ENCODE results near the gene FNIP1.
"Not testable (repeated sequence)": the region's sequence is repeated elsewhere in the genome, so short reads cannot be mapped to it uniquely, and the experiment has no call there.

Gene FNIP1

GRCh38 chr5:131796793-131797693 lies at the start of gene FNIP1:
FNIP1 (minus strand) TSS chr5:131797017; CDS start chr5:131796921, 96 bp downstream.
- in situ Hi-C loops (cut with HindIII; ENCODE audit: low pct_ligation_motif_present, low pct_unique_long_range_greater_than_20kb, low sequenced_read_pairs), result no loop called here
- peak; percentile 96 for DNase-seq

- in situ Hi-C loops (cut with HindIII; ENCODE audit: low pct_ligation_motif_present, low pct_unique_long_range_greater_than_20kb, low sequenced_read_pairs), result no loop called here
- no peak for DNase-seq
Measured at GRCh38 chr5:131846536-131846935, 49.7 kb upstream of the FNIP1 start.

GRCh38 chr5:131845828-131846227 lies 49.0 kb upstream of the FNIP1 start:
- in situ Hi-C loops (cut with HindIII; ENCODE audit: low pct_ligation_motif_present, low pct_unique_long_range_greater_than_20kb, low sequenced_read_pairs), result no loop called here

GRCh38 chr5:131842971-131843370 lies 46.2 kb upstream of the FNIP1 start:
- in situ Hi-C loops (cut with HindIII; ENCODE audit: low pct_ligation_motif_present, low pct_unique_long_range_greater_than_20kb, low sequenced_read_pairs); DNase-seq: not testable (repeated sequence)

More at GRCh38 chr5:131845828-131846227, 49.0 kb upstream of the FNIP1 start:
- DNase-seq, result no peak

- DNase-seq; in situ Hi-C loops (cut with HindIII; ENCODE audit: low pct_ligation_motif_present, low pct_unique_long_range_greater_than_20kb, low sequenced_read_pairs): not testable (repeated sequence)
Measured at GRCh38 chr5:131832702-131833101, 35.9 kb upstream of the FNIP1 start.

- in situ Hi-C loops (cut with HindIII; ENCODE audit: low pct_ligation_motif_present, low pct_unique_long_range_greater_than_20kb, low sequenced_read_pairs), result no loop called here
- no peak for DNase-seq
Measured at GRCh38 chr5:131825404-131826013, 28.7 kb upstream of the FNIP1 start.

GRCh38 chr5:131824631-131825030 lies 27.8 kb upstream of the FNIP1 start:
- DNase-seq, result no peak
- in situ Hi-C loops (cut with HindIII; ENCODE audit: low pct_ligation_motif_present, low pct_unique_long_range_greater_than_20kb, low sequenced_read_pairs), result no loop called here

- in situ Hi-C loops (cut with HindIII; ENCODE audit: low pct_ligation_motif_present, low pct_unique_long_range_greater_than_20kb, low sequenced_read_pairs), result no loop called here
- DNase-seq, result no peak
Measured at GRCh38 chr5:131821221-131821620, 24.4 kb upstream of the FNIP1 start.

- in situ Hi-C loops (cut with HindIII; ENCODE audit: low pct_ligation_motif_present, low pct_unique_long_range_greater_than_20kb, low sequenced_read_pairs), result no loop called here
- no peak for DNase-seq
Measured at GRCh38 chr5:131818001-131818724, 21.3 kb upstream of the FNIP1 start.

- in situ Hi-C loops (cut with HindIII; ENCODE audit: low pct_ligation_motif_present, low pct_unique_long_range_greater_than_20kb, low sequenced_read_pairs), result no loop called here
- peak; percentile 87 for DNase-seq
Measured at GRCh38 chr5:131814990-131815389, 18.2 kb upstream of the FNIP1 start.

GRCh38 chr5:131812371-131813160 lies 15.7 kb upstream of the FNIP1 start:
- in situ Hi-C loops (cut with HindIII; ENCODE audit: low pct_ligation_motif_present, low pct_unique_long_range_greater_than_20kb, low sequenced_read_pairs), result no loop called here
- DNase-seq, result no peak

- in situ Hi-C loops (cut with HindIII; ENCODE audit: low pct_ligation_motif_present, low pct_unique_long_range_greater_than_20kb, low sequenced_read_pairs), result no loop called here
- DNase-seq, result peak; percentile 40
Measured at GRCh38 chr5:131810510-131811249, 13.9 kb upstream of the FNIP1 start.

- in situ Hi-C loops (cut with HindIII; ENCODE audit: low pct_ligation_motif_present, low pct_unique_long_range_greater_than_20kb, low sequenced_read_pairs), result no loop called here
Measured at GRCh38 chr5:131795879-131796792, 681 bp downstream of the FNIP1 start.

GRCh38 chr5:131795228-131795627 lies 1.6 kb downstream of the FNIP1 start:
- no peak for DNase-seq
- in situ Hi-C loops (cut with HindIII; ENCODE audit: low pct_ligation_motif_present, low pct_unique_long_range_greater_than_20kb, low sequenced_read_pairs), result no loop called here

More at GRCh38 chr5:131795879-131796792, 681 bp downstream of the FNIP1 start:
- peak; percentile 54 for DNase-seq

GRCh38 chr5:131794586-131794985 lies 2.2 kb downstream of the FNIP1 start:
- in situ Hi-C loops (cut with HindIII; ENCODE audit: low pct_ligation_motif_present, low pct_unique_long_range_greater_than_20kb, low sequenced_read_pairs), result no loop called here
- no peak for DNase-seq

- DNase-seq, result no peak
- in situ Hi-C loops (cut with HindIII; ENCODE audit: low pct_ligation_motif_present, low pct_unique_long_range_greater_than_20kb, low sequenced_read_pairs), result no loop called here
Measured at GRCh38 chr5:131792896-131793295, 3.9 kb downstream of the FNIP1 start.

GRCh38 chr5:131791866-131792265 lies 5.0 kb downstream of the FNIP1 start:
- DNase-seq, result no peak
- in situ Hi-C loops (cut with HindIII; ENCODE audit: low pct_ligation_motif_present, low pct_unique_long_range_greater_than_20kb, low sequenced_read_pairs), result no loop called here

Data from ACHN (cell line).